ENCODE results near the gene LGALS9. TPM values are rescaled to one million over a fixed set of nuclear protein-coding genes. Genes with fewer than 3 reads are reported as not detected.

The LGALS9 gene
- total and polyA plus RNA-seq, 12 donors = 7.5 to 79.1 (median 17.5) TPM

- Histone ChIP-seq H3K36me3 (peaks cover 0 to 96% (median 0%) of the 10 kb centered on the region in 9 donors), H3K27ac (no peak overlapping the region)
- 90 to 93% methylated on average over 9 of the region's 9 CpGs for WGBS, 2 donors
Measured at GRCh38 chr17:27593232-27593856, 37.6 kb upstream of the LGALS9 start.

GRCh38 chr17:27593857-27594255 is 37.1 kb upstream of the LGALS9 start:
- TF ChIP-seq CTCF (IDR thresholded peaks at IDR 0.05) = no peak
- Histone ChIP-seq H3K4me3 (no peak overlapping the region), H3K4me1 (peaks cover 0 to 8% (median 0%) of the 10 kb centered on the region in 9 donors), H3K27me3 (no peaks in the 10 kb centered on the region), H3K36me3 (peaks cover 0 to 97% (median 0%) of the 10 kb centered on the region in 9 donors), H3K9me3 (no peaks in the 10 kb centered on the region), H3K27ac (no peak overlapping the region)
- intact Hi-C loops (cut with DNase I) = loop anchor here in 4 of 10 donors (10.0 kb wide), 2 partner anchors 99 to 209 kb away; no protein-coding TSS in a partner anchor
- no peak for ATAC-seq
- 91 to 96% methylated on average over 3 of the region's 3 CpGs for WGBS, 2 donors
- DNase-seq = no peak

More at GRCh38 chr17:27593232-27593856, 37.6 kb upstream of the LGALS9 start:
- DNase-seq (no peak), ATAC-seq (no peak)
- Histone ChIP-seq H3K9me3 (no peaks in the 10 kb centered on the region), H3K27me3 (no peaks in the 10 kb centered on the region), H3K4me1 (peaks cover 0 to 8% (median 0%) of the 10 kb centered on the region in 9 donors), H3K4me3 (no peak overlapping the region)
- TF ChIP-seq CTCF (IDR thresholded peaks at IDR 0.05) = no peak
- intact Hi-C loops (cut with DNase I) = loop anchor here in 4 of 10 donors (10.0 kb wide), 2 partner anchors 99 to 209 kb away; no protein-coding TSS in a partner anchor

GRCh38 chr17:27595208-27595607 is 35.8 kb upstream of the LGALS9 start:
- DNase-seq = no peak
- no peak for ATAC-seq
- 89 to 95% methylated on average over 2 of the region's 2 CpGs for WGBS, 2 donors
- Histone ChIP-seq H3K27ac (no peak overlapping the region), H3K4me3 (no peak overlapping the region), H3K4me1 (peaks cover 0 to 8% (median 0%) of the 10 kb centered on the region in 9 donors), H3K27me3 (no peaks in the 10 kb centered on the region), H3K36me3 (peaks cover 0 to 88% (median 0%) of the 10 kb centered on the region in 9 donors), H3K9me3 (no peaks in the 10 kb centered on the region)
- intact Hi-C loops (cut with DNase I) = loop anchor here in 6 of 10 donors (5.0 to 10.0 kb wide), 6 partner anchors 100 to 243 kb away; partner anchors contain the start of gene KSR1 (in 3 of the 6)
- no peak for TF ChIP-seq CTCF (IDR thresholded peaks at IDR 0.05)

GRCh38 chr17:27596096-27596495 is 34.9 kb upstream of the LGALS9 start:
- Histone ChIP-seq H3K36me3 (peaks cover 0 to 88% (median 0%) of the 10 kb centered on the region in 9 donors), H3K27me3 (no peaks in the 10 kb centered on the region), H3K9me3 (no peaks in the 10 kb centered on the region), H3K4me1 (peaks cover 0 to 8% (median 0%) of the 10 kb centered on the region in 9 donors), H3K4me3 (no peak overlapping the region), H3K27ac (no peak overlapping the region)
- no peak for DNase-seq
- intact Hi-C loops (cut with DNase I) = loop anchor here in 6 of 10 donors (5.0 to 10.0 kb wide), 6 partner anchors 101 to 244 kb away; partner anchors contain the start of gene KSR1 (in 3 of the 6)
- WGBS, 2 donors = 56 to 67% methylated on average over 4 of the region's 4 CpGs
- no peak for TF ChIP-seq CTCF (IDR thresholded peaks at IDR 0.05)
- no peak for ATAC-seq

Data from heart right ventricle (tissue), 16 donors.